NCI-H2029 (cell line): Measurements from ENCODE around the gene IQSEC3.
"Not testable (repeated sequence)": the region's sequence is repeated elsewhere in the genome, so short reads cannot be mapped to it uniquely, and the experiment has no call there.

Source experiments
- DNase-seq: peaks from one replicate; lab custom pipeline; 2025; lab: John Stamatoyannopoulos, UW

Gene IQSEC3

GRCh38 chr12:177980-178828 lies 111.6 kb downstream of the IQSEC3 start:
- DNase-seq, result no peak

- DNase-seq, result no peak
These were observed 112.2 kb downstream of the IQSEC3 start for GRCh38 chr12:178829-179109.

GRCh38 chr12:179131-179884 lies 112.7 kb downstream of the IQSEC3 start:
- no peak for DNase-seq

- DNase-seq, result no peak
These were observed 113.3 kb downstream of the IQSEC3 start for GRCh38 chr12:179885-180284.

- DNase-seq, result no peak
These were observed 113.9 kb downstream of the IQSEC3 start for GRCh38 chr12:180445-180844.

- no peak for DNase-seq
These were observed 115.4 kb downstream of the IQSEC3 start for GRCh38 chr12:181921-182320.

GRCh38 chr12:182381-182892 lies 115.9 kb downstream of the IQSEC3 start:
- no peak for DNase-seq

GRCh38 chr12:184811-185575 lies 118.4 kb downstream of the IQSEC3 start:
- DNase-seq, result no peak

- no peak for DNase-seq
These were observed 119.0 kb downstream of the IQSEC3 start for GRCh38 chr12:185576-185955.

- DNase-seq, result no peak
These were observed 119.5 kb downstream of the IQSEC3 start for GRCh38 chr12:186006-186625.

GRCh38 chr12:187986-188909 lies 121.7 kb downstream of the IQSEC3 start:
- not testable (repeated sequence) for DNase-seq

GRCh38 chr12:188910-189621 lies 122.5 kb downstream of the IQSEC3 start:
- peak; percentile 30 for DNase-seq

- DNase-seq, result no peak
These were observed 123.0 kb downstream of the IQSEC3 start for GRCh38 chr12:189622-189962.

GRCh38 chr12:190881-191280 lies 124.3 kb downstream of the IQSEC3 start:
- no peak for DNase-seq

GRCh38 chr12:191541-191940 lies 125.0 kb downstream of the IQSEC3 start:
- no peak for DNase-seq

GRCh38 chr12:193261-193660 lies 126.7 kb downstream of the IQSEC3 start:
- DNase-seq, result no peak

GRCh38 chr12:194276-194675 lies 127.7 kb downstream of the IQSEC3 start:
- DNase-seq, result no peak

GRCh38 chr12:195156-195555 lies 128.6 kb downstream of the IQSEC3 start:
- no peak for DNase-seq

GRCh38 chr12:195951-196350 lies 129.4 kb downstream of the IQSEC3 start:
- no peak for DNase-seq

GRCh38 chr12:196436-196835 lies 129.9 kb downstream of the IQSEC3 start:
- DNase-seq, result no peak

- DNase-seq, result no peak
These were observed 130.8 kb downstream of the IQSEC3 start for GRCh38 chr12:197347-197746.
